HepG2 (cell line): ENCODE measurements around the gene CREB1. TPM values are rescaled to one million over a fixed set of nuclear protein-coding genes. Genes with fewer than 3 reads are reported as not detected.

ENCODE experiments used
- ATAC-seq: fragments of 200-7000 bp; cut with Tn5 transposase; 3 replicates; pipeline ENCODE4 v1.9.1; 2020; ENCODE audit warnings: mild to moderate bottlenecking, moderate library complexity
- BruUV-seq: library from RNA; stranded (reverse); fragments of 400-500 nt; replicated peaks from 2 replicates; lab custom pipeline; 2021; lab: Mats Ljungman, UMichigan
- CTCF ChIA-PET: fragments of 300-600 bp; formaldehyde crosslinking; extraction: SDS; loops from one replicate; lab custom pipeline; 2021; ENCODE audit warnings: low total read pairs, inconsistent platforms, low intra/inter-chr PET ratio; lab: Yijun Ruan, JAX
- POLR2A ChIA-PET: fragments of 350-600 bp; sonication (Branson Sonifier 250); formaldehyde crosslinking; loops from one replicate; lab custom pipeline; 2020; ENCODE audit warnings: antibody characterized with exemption, inconsistent platforms; lab: Yijun Ruan, JAX
- DNase-seq: peaks from one replicate; pipeline ENCODE4 v3.0.0-alpha.2; 2015; ENCODE audit warnings: low spot score
- FAIRE-seq: peaks from 3 replicates; lab custom pipeline; 2011; peaks lifted over from hg19 to GRCh38; lab: Jason Lieb, UNC
- H2AFZ ChIP-seq: one replicate; pipeline ENCODE4 v1.6.1; 2011; ENCODE audit warnings: low read length, inconsistent platforms
- H3K27ac ChIP-seq: fragments of 300-600 bp; 3 replicates; pipeline ENCODE4 v1.8.0; 2011; ENCODE audit warnings: mixed run types, mild to moderate bottlenecking, mixed read lengths, low read length, inconsistent platforms; ENCODE audit not compliant: insufficient read depth; ENCODE audit errors: extremely low read length
- H3K27me3 ChIP-seq, 2 experiments: fragments of 200-600 bp in 1 of 2; 2 replicates in 1 of 2; 3 replicates in 1 of 2; pipeline versions ENCODE4 v1.6.0 to v1.8.0; 2011; ENCODE audit warnings: low read length in 2 of 2, mild to moderate bottlenecking in 2 of 2, moderate library complexity in 2 of 2, inconsistent platforms in 1 of 2; ENCODE audit not compliant: insufficient read depth in 2 of 2, control insufficient read depth in 1 of 2
- H3K36me3 ChIP-seq, 2 experiments: fragments of 200-600 bp in 1 of 2; replicated peaks in 1 of 2; 2 replicates in 1 of 2; 3 replicates in 1 of 2; pipeline versions ENCODE4 v1.5.1 to v1.8.0; 2011; ENCODE audit warnings: low read length in 2 of 2, inconsistent platforms in 1 of 2; ENCODE audit not compliant: insufficient read depth in 2 of 2, control insufficient read depth in 1 of 2
- H3K4me1 ChIP-seq: 2 replicates; pipeline ENCODE4 v1.5.1; 2012; ENCODE audit warnings: low read length, inconsistent platforms; ENCODE audit not compliant: insufficient read depth
- H3K4me2 ChIP-seq: 2 replicates; pipeline ENCODE4 v1.6.0; 2011; ENCODE audit warnings: low read depth, low read length, inconsistent platforms
- H3K4me3 ChIP-seq, 3 experiments: fragments of 200-600 bp in 1 of 3; sonication (generic), shearing (Covaris generic) in 1 of 3; replicated peaks in 1 of 3; 2 replicates each; pipeline ENCODE4 v1.5.1; 2011 to 2016; ENCODE audit warnings: low read length in 3 of 3, inconsistent platforms in 2 of 3, low read depth in 2 of 3, mild to moderate bottlenecking in 2 of 3, control low read depth in 1 of 3, mixed read lengths in 1 of 3; ENCODE audit not compliant: insufficient read depth in 1 of 3
- H3K79me2 ChIP-seq: one replicate; pipeline ENCODE4 v1.6.1; 2011; ENCODE audit warnings: low read length, inconsistent platforms; ENCODE audit not compliant: insufficient read depth
- H3K9ac ChIP-seq: 2 replicates; pipeline ENCODE4 v1.6.0; 2011; ENCODE audit warnings: mild to moderate bottlenecking, low read depth, low read length, inconsistent platforms; ENCODE audit not compliant: insufficient read depth
- H3K9me3 ChIP-seq: 2 replicates; pipeline ENCODE4 v1.5.1; 2012; ENCODE audit warnings: mild to moderate bottlenecking, low read length
- H4K20me1 ChIP-seq: 2 replicates; pipeline ENCODE4 v1.6.0; 2011; ENCODE audit warnings: inconsistent platforms, mild to moderate bottlenecking, low read length, moderate library complexity; ENCODE audit not compliant: insufficient read depth
- PITX1 ChIP-seq: sonication (generic); formaldehyde crosslinking; IDR thresholded peaks from 2 replicates; pipeline ENCODE4 v1.5.1; 2020; ENCODE audit warnings: mild to moderate bottlenecking, missing genetic modification reagents
- RORA ChIP-seq: sonication (generic); formaldehyde crosslinking; IDR thresholded peaks from 2 replicates; pipeline ENCODE4 v1.5.0; 2020; ENCODE audit warnings: mild to moderate bottlenecking, missing genetic modification reagents, moderate library complexity
- SETDB1 ChIP-seq: sonication (generic); formaldehyde crosslinking; IDR thresholded peaks from 2 replicates; pipeline ENCODE4 v1.5.1; 2020; ENCODE audit warnings: missing genetic modification reagents, mild to moderate bottlenecking, borderline replicate concordance
- SIN3A ChIP-seq: IDR thresholded peaks from 2 replicates; pipeline ENCODE4 v1.6.1; 2011; ENCODE audit warnings: low read depth, mild to moderate bottlenecking, control low read depth, low read length, borderline replicate concordance
- SMARCE1 ChIP-seq: fragments of 450-650 bp; IDR thresholded peaks from 2 replicates; pipeline ENCODE4 v1.6.1; 2017; ENCODE audit warnings: borderline replicate concordance
- TOE1 ChIP-seq: sonication (generic); formaldehyde crosslinking; IDR thresholded peaks from 2 replicates; pipeline ENCODE4 v1.4.0; 2020; ENCODE audit warnings: mild to moderate bottlenecking, missing genetic modification reagents
- YY1 ChIP-seq: IDR thresholded peaks from 2 replicates; pipeline ENCODE4 v1.6.1; 2011; ENCODE audit warnings: low read length, low read depth, moderate library complexity, mild to moderate bottlenecking; ENCODE audit not compliant: insufficient read depth, insufficient replicate concordance
- ZBTB7A ChIP-seq: sonication (generic); formaldehyde crosslinking; IDR thresholded peaks from 2 replicates; pipeline ENCODE4 v1.8.0; 2022; ENCODE audit warnings: mild to moderate bottlenecking, missing genetic modification reagents
- ZNF10 ChIP-seq: sonication (generic); formaldehyde crosslinking; IDR thresholded peaks from 2 replicates; pipeline ENCODE4 v1.4.0; 2020; ENCODE audit warnings: mild to moderate bottlenecking, low read depth, missing genetic modification reagents, borderline replicate concordance
- ZNF350 ChIP-seq: sonication (generic); formaldehyde crosslinking; IDR thresholded peaks from 2 replicates; pipeline ENCODE4 v1.4.0; 2020; ENCODE audit warnings: mild to moderate bottlenecking, low read depth, missing genetic modification reagents, borderline replicate concordance
- WGBS: methylation state at CpG from one replicate; pipeline ENCODE4 v1.1.6; 2017; ENCODE audit warnings: low lambda C conversion rate; 5-methylcytosine and 5-hydroxymethylcytosine counted together
- in situ Hi-C: cut with HindIII; loops from 2 replicates; pipeline ENCODE4 v1.10.0; 2017; ENCODE audit warnings: low pct_unique_long_range_greater_than_20kb; ENCODE audit not compliant: extremely low pct_ligation_motif_present
- intact Hi-C: fragments of 100-400 bp; cut with micrococcal nuclease; formaldehyde crosslinking; loops from one replicate; pipeline ENCODE4 v1.10.0; 2022; ENCODE audit not compliant: unreplicated experiment
- polyA plus RNA-seq, 8 experiments: library from polyadenylated mRNA; depleted of rRNA in 3 of 8; stranded (reverse) in 7 of 8; unstranded in 1 of 8; fragments of >200 nt; fragmentation: Illumina TruSeq in 4 of 8; extraction: Trizol in 4 of 8; gene quantifications; 2 replicates each; pipeline versions ENCODE4 v1.2.1 to v1.2.3, GENCODE V29; 2011 to 2016; ENCODE audit warnings: low read depth in 4 of 8, missing spikeins in 1 of 8, mixed read lengths in 1 of 8; ENCODE audit not compliant: insufficient read depth in 1 of 8
- total RNA-seq, 5 experiments: library from RNA; depleted of rRNA; stranded (reverse); fragments of >200 nt; fragmentation: Illumina TruSeq; extraction: Trizol; gene quantifications; 2 replicates each; pipeline ENCODE4 v1.2.3, GENCODE V29; 2016; ENCODE audit warnings: low read depth in 1 of 5
- TF ChIP-seq, protein P1 (sequence below): sonication (generic); formaldehyde crosslinking; IDR thresholded peaks from 2 replicates; pipeline ENCODE4 v1.5.0; 2020; ENCODE audit warnings: mild to moderate bottlenecking, missing genetic modification reagents
- TF ChIP-seq, protein P2 (sequence below): sonication (generic); formaldehyde crosslinking; IDR thresholded peaks from 2 replicates; pipeline ENCODE4 v1.5.1; 2020; ENCODE audit warnings: mild to moderate bottlenecking, moderate library complexity, missing genetic modification reagents

CREB1 gene
- total and polyA plus RNA-seq, 2 of the 13 experiments (the other 11 are each of a cell fraction or from before 2014, with no cell fraction given), result 51.8 to 51.9 TPM

DNA sequence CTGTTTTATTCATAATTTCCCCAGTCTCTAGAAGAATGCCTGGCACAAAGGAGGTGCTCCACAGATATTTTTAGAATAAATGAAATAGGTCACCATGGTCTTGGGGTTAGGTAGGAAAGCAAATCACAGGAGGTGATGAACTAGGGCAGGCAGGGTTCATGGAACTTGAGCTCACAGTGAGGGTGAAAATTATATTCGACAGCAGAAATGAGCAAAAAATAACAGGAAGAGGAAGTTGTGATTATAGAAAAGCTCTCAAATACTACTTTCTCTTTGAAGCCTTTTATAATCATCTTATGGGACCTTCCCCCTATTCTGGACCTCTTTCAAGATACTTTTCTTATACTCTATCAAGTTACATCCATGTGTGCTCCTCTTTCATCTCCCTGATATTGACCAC is 4.5 kb upstream of the CREB1 start:
- no peak for ATAC-seq
- 80% methylated on average over 1 of the region's 1 CpG for WGBS
- no peak for TF ChIP-seq SIN3A
- TF ChIP-seq SETDB1 (CRISPR knock-in tag), result no peak
- Histone ChIP-seq H3K4me2 (no peak overlapping the region), H2AFZ (no peak overlapping the region), H3K79me2 (peaks cover 2% of the 10 kb centered on the region), H3K27ac (no peak overlapping the region), H3K4me3 (no peak overlapping the region), H3K9ac (no peak overlapping the region), H3K4me1 (peaks cover 14% of the 10 kb centered on the region), H4K20me1 (no peaks in the 10 kb centered on the region), H3K9me3 (no peaks in the 10 kb centered on the region), H3K27me3 (no peaks in the 10 kb centered on the region), H3K36me3 (no peaks in the 10 kb centered on the region)
- CTCF ChIA-PET, result no interaction called here
- BruUV-seq, result no TSS peak
- intact Hi-C loops (loop anchor here (10.0 kb wide), 1 partner anchor 320 kb away; no protein-coding TSS in a partner anchor), in situ Hi-C loops (no loop called here)
- FAIRE-seq, result no peak
- DNase-seq, result no peak
- POLR2A ChIA-PET, result no interaction called here

DNA sequence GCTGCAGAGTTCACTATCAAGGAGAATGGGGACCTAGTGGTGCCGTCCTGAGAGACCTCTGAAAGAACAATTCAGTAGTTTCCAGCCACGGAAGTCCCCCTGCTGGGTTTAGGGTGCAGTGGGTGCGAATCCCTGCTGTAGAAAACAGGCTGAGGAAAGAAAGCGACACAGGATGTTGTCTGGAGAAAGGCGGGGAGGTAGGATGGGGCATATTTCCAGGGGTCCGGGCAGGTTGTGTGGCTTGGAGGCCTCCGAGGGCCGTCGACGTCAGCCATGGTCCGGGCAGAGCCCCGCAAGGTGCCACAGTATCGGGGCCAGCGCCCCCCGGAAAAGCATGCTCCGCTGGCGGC is 807 bp upstream of the CREB1 start:
- POLR2A ChIA-PET, result no interaction called here
- 11% methylated on average over 14 of the region's 17 CpGs for WGBS
- DNase-seq (peak; percentile 25), ATAC-seq (peak; percentile 57), FAIRE-seq (no peak)
- no peaks in the 10 kb centered on the region; a peak in 1 of 5 replicates for H3K27me3 ChIP-seq
- CTCF ChIA-PET, result no interaction called here
- H2AFZ ChIP-seq, result peak overlapping the region; percentile 35
- peak overlapping the region; percentile 96 for H3K9ac ChIP-seq
- peak overlapping the region; percentile 96 for H3K27ac ChIP-seq
- peaks cover 18% of the 10 kb centered on the region; the same call in 1 of the 2 replicates for H4K20me1 ChIP-seq
- H3K79me2 ChIP-seq, result peaks cover 38% of the 10 kb centered on the region
- no peaks in the 10 kb centered on the region for H3K9me3 ChIP-seq
- intact Hi-C loops, result loop anchor here (1.0 to 10.0 kb wide), 3 partner anchors 182 to 726 kb away; partner anchors contain the start of genes CCNYL1 and IDH1
- no TSS peak for BruUV-seq
- no peaks in the 10 kb centered on the region for H3K36me3 ChIP-seq
- H3K4me3 ChIP-seq, result peak overlapping the region; percentile 84 to 94 (median 86)
- peaks cover 40% of the 10 kb centered on the region for H3K4me1 ChIP-seq
- peak overlapping the region; percentile 97 for H3K4me2 ChIP-seq
- in situ Hi-C loops, result no loop called here
- TF ChIP-seq PITX1 (CRISPR knock-in tag) (no peak), YY1 (peak; percentile 61), ZNF10 (CRISPR knock-in tag) (no peak), ZBTB7A (CRISPR knock-in tag) (no peak), SMARCE1 (no peak), TOE1 (0 out of 2 replicates have a peak, but pooled peaks have one; percentile 14), RORA (CRISPR knock-in tag) (no peak), ZNF350 (CRISPR knock-in tag) (0 out of 2 replicates have a peak, but pooled peaks have one; percentile 2)
- TF ChIP-seq, protein P1, sequence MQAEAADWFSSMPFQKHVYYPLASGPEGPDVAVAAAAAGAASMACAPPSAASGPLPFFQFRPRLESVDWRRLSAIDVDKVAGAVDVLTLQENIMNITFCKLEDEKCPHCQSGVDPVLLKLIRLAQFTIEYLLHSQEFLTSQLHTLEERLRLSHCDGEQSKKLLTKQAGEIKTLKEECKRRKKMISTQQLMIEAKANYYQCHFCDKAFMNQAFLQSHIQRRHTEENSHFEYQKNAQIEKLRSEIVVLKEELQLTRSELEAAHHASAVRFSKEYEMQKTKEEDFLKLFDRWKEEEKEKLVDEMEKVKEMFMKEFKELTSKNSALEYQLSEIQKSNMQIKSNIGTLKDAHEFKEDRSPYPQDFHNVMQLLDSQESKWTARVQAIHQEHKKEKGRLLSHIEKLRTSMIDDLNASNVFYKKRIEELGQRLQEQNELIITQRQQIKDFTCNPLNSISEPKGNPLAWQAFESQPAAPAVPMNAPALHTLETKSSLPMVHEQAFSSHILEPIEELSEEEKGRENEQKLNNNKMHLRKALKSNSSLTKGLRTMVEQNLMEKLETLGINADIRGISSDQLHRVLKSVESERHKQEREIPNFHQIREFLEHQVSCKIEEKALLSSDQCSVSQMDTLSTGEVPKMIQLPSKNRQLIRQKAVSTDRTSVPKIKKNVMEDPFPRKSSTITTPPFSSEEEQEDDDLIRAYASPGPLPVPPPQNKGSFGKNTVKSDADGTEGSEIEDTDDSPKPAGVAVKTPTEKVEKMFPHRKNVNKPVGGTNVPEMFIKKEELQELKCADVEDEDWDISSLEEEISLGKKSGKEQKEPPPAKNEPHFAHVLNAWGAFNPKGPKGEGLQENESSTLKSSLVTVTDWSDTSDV, result peak; percentile 67; the same call in 1 of the 2 replicates
- TF ChIP-seq, protein P2, sequence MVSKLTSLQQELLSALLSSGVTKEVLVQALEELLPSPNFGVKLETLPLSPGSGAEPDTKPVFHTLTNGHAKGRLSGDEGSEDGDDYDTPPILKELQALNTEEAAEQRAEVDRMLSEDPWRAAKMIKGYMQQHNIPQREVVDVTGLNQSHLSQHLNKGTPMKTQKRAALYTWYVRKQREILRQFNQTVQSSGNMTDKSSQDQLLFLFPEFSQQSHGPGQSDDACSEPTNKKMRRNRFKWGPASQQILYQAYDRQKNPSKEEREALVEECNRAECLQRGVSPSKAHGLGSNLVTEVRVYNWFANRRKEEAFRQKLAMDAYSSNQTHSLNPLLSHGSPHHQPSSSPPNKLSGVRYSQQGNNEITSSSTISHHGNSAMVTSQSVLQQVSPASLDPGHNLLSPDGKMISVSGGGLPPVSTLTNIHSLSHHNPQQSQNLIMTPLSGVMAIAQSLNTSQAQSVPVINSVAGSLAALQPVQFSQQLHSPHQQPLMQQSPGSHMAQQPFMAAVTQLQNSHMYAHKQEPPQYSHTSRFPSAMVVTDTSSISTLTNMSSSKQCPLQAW (CRISPR knock-in tag), result peak; percentile 4; the same call in 1 of the 2 replicates
